HL-60 (cell line): Measurements from ENCODE around the gene KHNYN.

Experiments used
- GABPA ChIP-seq: IDR thresholded peaks from 2 replicates; pipeline ENCODE4 v1.6.1; 2012; ENCODE audit warnings: low read depth
- POLR2AphosphoS5 ChIP-seq: IDR thresholded peaks from 2 replicates; pipeline ENCODE4 v1.6.1; 2012; ENCODE audit warnings: low read depth
- TF ChIP-seq, protein P1 (sequence below): IDR thresholded peaks from one replicate; pipeline ENCODE4 v1.5.1; 2011; ENCODE audit warnings: low read length, control low read depth, inconsistent platforms; ENCODE audit not compliant: insufficient read depth

DNA sequence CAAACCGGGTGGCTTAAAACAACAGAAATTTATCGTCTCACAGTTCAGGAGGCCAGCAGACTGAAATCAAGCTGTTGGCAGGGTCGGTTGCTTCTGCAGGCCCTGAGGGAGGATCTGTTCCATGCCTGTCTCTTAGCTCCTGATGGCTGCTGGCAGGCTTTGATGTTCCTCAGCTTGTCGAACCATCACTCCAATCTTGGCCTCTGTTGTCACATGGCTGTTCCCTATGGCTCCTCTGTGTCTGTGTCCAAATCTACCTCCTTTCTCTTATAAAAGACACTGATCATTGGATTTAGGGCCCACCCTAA is 47.7 kb upstream of the KHNYN start:
- no peak for TF ChIP-seq GABPA
- TF ChIP-seq, protein P1, sequence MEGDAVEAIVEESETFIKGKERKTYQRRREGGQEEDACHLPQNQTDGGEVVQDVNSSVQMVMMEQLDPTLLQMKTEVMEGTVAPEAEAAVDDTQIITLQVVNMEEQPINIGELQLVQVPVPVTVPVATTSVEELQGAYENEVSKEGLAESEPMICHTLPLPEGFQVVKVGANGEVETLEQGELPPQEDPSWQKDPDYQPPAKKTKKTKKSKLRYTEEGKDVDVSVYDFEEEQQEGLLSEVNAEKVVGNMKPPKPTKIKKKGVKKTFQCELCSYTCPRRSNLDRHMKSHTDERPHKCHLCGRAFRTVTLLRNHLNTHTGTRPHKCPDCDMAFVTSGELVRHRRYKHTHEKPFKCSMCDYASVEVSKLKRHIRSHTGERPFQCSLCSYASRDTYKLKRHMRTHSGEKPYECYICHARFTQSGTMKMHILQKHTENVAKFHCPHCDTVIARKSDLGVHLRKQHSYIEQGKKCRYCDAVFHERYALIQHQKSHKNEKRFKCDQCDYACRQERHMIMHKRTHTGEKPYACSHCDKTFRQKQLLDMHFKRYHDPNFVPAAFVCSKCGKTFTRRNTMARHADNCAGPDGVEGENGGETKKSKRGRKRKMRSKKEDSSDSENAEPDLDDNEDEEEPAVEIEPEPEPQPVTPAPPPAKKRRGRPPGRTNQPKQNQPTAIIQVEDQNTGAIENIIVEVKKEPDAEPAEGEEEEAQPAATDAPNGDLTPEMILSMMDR, result no peak
- TF ChIP-seq POLR2AphosphoS5, result no peak
